ENCODE results near the gene BSPRY.

DNA sequence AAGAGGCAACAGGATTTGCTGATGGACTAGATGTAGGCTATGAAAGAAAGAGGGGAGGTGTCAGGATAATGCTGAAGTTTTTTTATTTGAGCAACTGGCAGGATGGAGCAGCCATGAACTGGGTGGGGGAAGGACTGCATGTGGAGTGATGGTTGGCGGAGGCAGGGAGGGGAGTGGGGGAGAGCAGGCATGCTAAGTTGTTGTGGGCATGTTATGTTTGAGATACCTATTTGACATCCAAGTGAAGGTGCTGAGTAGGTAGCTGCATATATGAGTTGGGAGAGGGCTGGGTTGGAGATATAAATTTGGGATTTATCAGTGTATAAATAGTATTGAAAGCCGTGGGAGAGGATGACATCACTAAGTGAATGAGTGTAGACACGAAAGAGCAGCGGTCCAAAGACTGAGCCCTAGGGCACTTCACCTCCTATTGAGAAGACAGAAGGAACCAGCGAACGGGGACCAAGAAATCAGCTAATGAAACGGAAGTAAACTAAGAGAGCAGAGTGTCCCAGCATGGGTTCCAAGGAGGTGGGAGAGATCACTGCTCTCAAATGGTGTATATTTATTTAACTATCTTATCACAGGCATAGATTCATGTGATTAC is 7.4 kb downstream of the BSPRY start:
- TF ChIP-seq EZH2phosphoT487 (IDR thresholded peaks at IDR 0.05), result no peak
- TF ChIP-seq, protein P1, sequence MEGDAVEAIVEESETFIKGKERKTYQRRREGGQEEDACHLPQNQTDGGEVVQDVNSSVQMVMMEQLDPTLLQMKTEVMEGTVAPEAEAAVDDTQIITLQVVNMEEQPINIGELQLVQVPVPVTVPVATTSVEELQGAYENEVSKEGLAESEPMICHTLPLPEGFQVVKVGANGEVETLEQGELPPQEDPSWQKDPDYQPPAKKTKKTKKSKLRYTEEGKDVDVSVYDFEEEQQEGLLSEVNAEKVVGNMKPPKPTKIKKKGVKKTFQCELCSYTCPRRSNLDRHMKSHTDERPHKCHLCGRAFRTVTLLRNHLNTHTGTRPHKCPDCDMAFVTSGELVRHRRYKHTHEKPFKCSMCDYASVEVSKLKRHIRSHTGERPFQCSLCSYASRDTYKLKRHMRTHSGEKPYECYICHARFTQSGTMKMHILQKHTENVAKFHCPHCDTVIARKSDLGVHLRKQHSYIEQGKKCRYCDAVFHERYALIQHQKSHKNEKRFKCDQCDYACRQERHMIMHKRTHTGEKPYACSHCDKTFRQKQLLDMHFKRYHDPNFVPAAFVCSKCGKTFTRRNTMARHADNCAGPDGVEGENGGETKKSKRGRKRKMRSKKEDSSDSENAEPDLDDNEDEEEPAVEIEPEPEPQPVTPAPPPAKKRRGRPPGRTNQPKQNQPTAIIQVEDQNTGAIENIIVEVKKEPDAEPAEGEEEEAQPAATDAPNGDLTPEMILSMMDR (IDR thresholded peaks at IDR 0.05), result no peak

Measured in neural progenitor cell (in vitro differentiated cells).